K562 (cell line): ENCODE results near the gene TMEM144. TPM values are rescaled to one million over a fixed set of nuclear protein-coding genes. Genes with fewer than 3 reads are reported as not detected.

Source experiments
- ATAC-seq: fragments of 200-7000 bp; cut with Tn5 transposase; 3 replicates; pipeline ENCODE4 v1.9.1; 2020; ENCODE audit warnings: moderate library complexity
- BruUV-seq: library from RNA; stranded (reverse); fragments of 400-500 nt; replicated peaks from 2 replicates; lab custom pipeline; 2021; lab: Mats Ljungman, UMichigan
- CTCF ChIA-PET: fragments of 300-600 bp; formaldehyde crosslinking; extraction: SDS; loops from one replicate; lab custom pipeline; 2021; ENCODE audit warnings: low intra/inter-chr PET ratio; lab: Yijun Ruan, JAX
- POLR2A ChIA-PET: fragments of 300-600, 350-650 bp; sonication (Branson Sonifier 250); formaldehyde crosslinking; extraction: SDS; loops from one replicate; lab custom pipeline; 2021; ENCODE audit warnings: antibody characterized with exemption, inconsistent platforms; lab: Yijun Ruan, JAX
- DNase-seq, 4 experiments: peaks; one replicate each; pipeline versions ENCODE4 v3.0.0 to v3.0.0-alpha.2; 2011 to 2018; ENCODE audit warnings: low spot score in 3 of 4, mixed read lengths in 3 of 4; ENCODE audit errors: extremely low read depth in 1 of 4
- FAIRE-seq: peaks from 2 replicates; lab custom pipeline; 2011; peaks lifted over from hg19 to GRCh38; lab: Jason Lieb, UNC
- H2AFZ ChIP-seq: 2 replicates; pipeline ENCODE4 v1.6.0; 2011; ENCODE audit warnings: low read depth, low read length, control low read depth, inconsistent platforms
- H3K27ac ChIP-seq: fragments of 200-600 bp; 3 replicates; pipeline ENCODE4 v1.8.0; 2011; ENCODE audit warnings: low read depth, mild to moderate bottlenecking, control low read depth, inconsistent platforms, low read length, moderate library complexity, mixed read lengths; ENCODE audit errors: extremely low read depth
- H3K27me3 ChIP-seq, 2 experiments: fragments of 300-600 bp in 1 of 2; 2 replicates in 1 of 2; 3 replicates in 1 of 2; pipeline versions ENCODE4 v1.6.0 to v1.8.0; 2011; ENCODE audit warnings: inconsistent platforms in 2 of 2, low read length in 2 of 2, mild to moderate bottlenecking in 1 of 2, mixed read lengths in 1 of 2, moderate library complexity in 1 of 2; ENCODE audit not compliant: control insufficient read depth in 2 of 2, insufficient read depth in 2 of 2
- H3K36me3 ChIP-seq: fragments of 300-600 bp; 3 replicates; pipeline ENCODE4 v1.8.0; 2011; ENCODE audit warnings: mild to moderate bottlenecking, low read length, inconsistent platforms; ENCODE audit not compliant: control insufficient read depth, insufficient read depth
- H3K4me1 ChIP-seq, 2 experiments: fragments of 200-600 bp in 1 of 2; replicated peaks in 1 of 2; 2 replicates in 1 of 2; 3 replicates in 1 of 2; pipeline versions ENCODE4 v1.5.1 to v1.8.0; 2011; ENCODE audit warnings: inconsistent platforms in 2 of 2, low read length in 2 of 2, mild to moderate bottlenecking in 1 of 2, mixed read lengths in 1 of 2, moderate library complexity in 1 of 2; ENCODE audit not compliant: control insufficient read depth in 2 of 2, insufficient read depth in 2 of 2
- H3K4me2 ChIP-seq: 2 replicates; pipeline ENCODE4 v1.6.1; 2011; ENCODE audit warnings: low read length, control low read depth, inconsistent platforms, mixed read lengths; ENCODE audit not compliant: insufficient read depth
- H3K4me3 ChIP-seq: fragments of 200-600 bp; sonication (generic), shearing (Covaris generic); 2 replicates; pipeline ENCODE4 v1.5.1; 2016; ENCODE audit warnings: control low read depth, inconsistent platforms
- H3K79me2 ChIP-seq: fragments of 200-600 bp; 3 replicates; pipeline ENCODE4 v1.8.0; 2011; ENCODE audit warnings: low read length, inconsistent platforms; ENCODE audit not compliant: control insufficient read depth, insufficient read depth
- H3K9ac ChIP-seq, 2 experiments: 2 replicates each; pipeline versions ENCODE4 v1.6.0 to v1.6.1; 2011; ENCODE audit warnings: low read depth in 2 of 2, low read length in 2 of 2, control low read depth in 1 of 2, inconsistent platforms in 1 of 2, mild to moderate bottlenecking in 1 of 2, mixed read lengths in 1 of 2; ENCODE audit not compliant: insufficient read depth in 1 of 2
- H3K9me1 ChIP-seq: one replicate; pipeline ENCODE4 v1.6.0; 2011; ENCODE audit warnings: inconsistent platforms, mild to moderate bottlenecking, low read length, moderate library complexity; ENCODE audit not compliant: control insufficient read depth, insufficient read depth
- H3K9me3 ChIP-seq: replicated peaks from 2 replicates; pipeline ENCODE4 v1.5.1; 2011; ENCODE audit warnings: low read depth, low read length, inconsistent platforms; ENCODE audit not compliant: control insufficient read depth, insufficient read depth
- H4K20me1 ChIP-seq: replicated peaks from 2 replicates; pipeline ENCODE4 v1.6.1; 2011; ENCODE audit warnings: low read length, inconsistent platforms, mixed read lengths; ENCODE audit not compliant: control insufficient read depth, insufficient read depth
- HNRNPUL1 ChIP-seq: fragments of 200-400 bp; formaldehyde crosslinking; IDR thresholded peaks from 2 replicates; pipeline ENCODE4 v1.6.1; 2017; ENCODE audit warnings: low read length
- SPI1 ChIP-seq: IDR thresholded peaks from 2 replicates; pipeline ENCODE4 v1.6.1; 2011; ENCODE audit warnings: low read depth, low read length, control low read depth, borderline replicate concordance
- ZNF3 ChIP-seq: fragments of 250-450 bp; sonication (Bioruptor Pico); IDR thresholded peaks from 2 replicates; pipeline ENCODE4 v1.5.0; 2021; ENCODE audit warnings: mild to moderate bottlenecking, moderate library complexity
- ZNF444 ChIP-seq: fragments of 250-450 bp; sonication (Bioruptor Pico); IDR thresholded peaks from 2 replicates; pipeline ENCODE4 v1.4.0; 2020; ENCODE audit warnings: mild to moderate bottlenecking, moderate library complexity
- ZNF778 ChIP-seq: fragments of 450-650 bp; formaldehyde crosslinking; IDR thresholded peaks from 2 replicates; pipeline ENCODE4 v1.4.0; 2020; ENCODE audit warnings: mild to moderate bottlenecking, moderate library complexity
- WGBS: fragments of 100-300 bp; shearing (Covaris generic); methylation state at CpG from one replicate; pipeline ENCODE4 v1.1.6; 2016; ENCODE audit warnings: low coverage, mixed read lengths; ENCODE audit not compliant: insufficient coverage; ENCODE audit errors: missing lambda C conversion rate; 5-methylcytosine and 5-hydroxymethylcytosine counted together
- in situ Hi-C: fragments of 300-500 bp; cut with MboI; formaldehyde crosslinking; loops from 4 replicates; pipeline ENCODE4 v1.15.0; 2018; ENCODE audit warnings: inconsistent platforms, mixed read lengths
- intact Hi-C: fragments of 100-400 bp; cut with micrococcal nuclease; formaldehyde crosslinking; loops from 2 replicates; pipeline ENCODE4 v1.14.2; 2022
- polyA plus RNA-seq, 8 experiments: library from polyadenylated mRNA; depleted of rRNA in 4 of 8; stranded (reverse) in 5 of 8; unstranded in 3 of 8; fragments of >200 nt; fragmentation: Nextera tagmentation in 2 of 8; fragmentation: Illumina TruSeq in 1 of 8; extraction: Ambion mirVana in 2 of 8; extraction: Trizol in 1 of 8; gene quantifications; 2 replicates each; pipeline versions ENCODE4 v1.2.1 to v1.2.3, GENCODE V29; 2011 to 2014; ENCODE audit warnings: inconsistent platforms in 1 of 8, missing spikeins in 1 of 8
- total RNA-seq, 7 experiments: library from RNA; depleted of rRNA in 6 of 7; stranded (reverse); fragments of >200 nt in 6 of 7; fragmentation: Illumina TruSeq in 2 of 7; extraction: Trizol in 2 of 7; gene quantifications; 2 replicates each; pipeline versions ENCODE4 v1.2.1 to v1.2.3, GENCODE V29; 2011 to 2021; ENCODE audit warnings: low replicate concordance in 1 of 7
- TF ChIP-seq, protein P1 (sequence below), 2 experiments: IDR thresholded peaks; 2 replicates each; pipeline ENCODE4 v1.6.1; 2012; ENCODE audit warnings: improper control_type of control experiment in 2 of 2, low read depth in 2 of 2, low read length in 2 of 2, borderline replicate concordance in 1 of 2

TMEM144 gene
- total and polyA plus RNA-seq, 9 of the 15 experiments (the other 6 are each of a cell fraction or from before 2014, with no cell fraction given) = 4.0 to 12.0 (median 6.1) TPM

DNA sequence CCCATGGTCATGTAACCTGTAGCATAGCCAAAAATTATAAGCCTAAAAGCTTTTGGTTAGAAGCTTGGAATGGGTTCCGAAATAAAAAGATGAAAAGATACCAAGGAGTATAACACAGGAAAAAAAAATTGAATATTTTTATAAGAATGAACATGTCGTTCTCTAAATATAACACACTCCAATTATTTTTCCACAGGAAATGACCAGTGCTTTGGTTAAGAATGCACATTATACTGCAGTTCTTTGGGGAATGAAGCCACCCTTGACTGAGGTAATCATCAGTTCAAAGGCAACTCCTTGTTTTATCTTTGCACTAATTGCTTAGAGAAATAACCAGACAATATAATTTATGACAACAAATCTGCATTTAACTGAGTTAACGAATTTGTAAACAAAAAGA is 30.8 kb upstream of the TMEM144 start (continued):
- TF ChIP-seq ZNF778 (CRISPR knock-in tag) (no peak), ZNF444 (CRISPR knock-in tag) (no peak), SPI1 (no peak)
- TF ChIP-seq, protein P1, sequence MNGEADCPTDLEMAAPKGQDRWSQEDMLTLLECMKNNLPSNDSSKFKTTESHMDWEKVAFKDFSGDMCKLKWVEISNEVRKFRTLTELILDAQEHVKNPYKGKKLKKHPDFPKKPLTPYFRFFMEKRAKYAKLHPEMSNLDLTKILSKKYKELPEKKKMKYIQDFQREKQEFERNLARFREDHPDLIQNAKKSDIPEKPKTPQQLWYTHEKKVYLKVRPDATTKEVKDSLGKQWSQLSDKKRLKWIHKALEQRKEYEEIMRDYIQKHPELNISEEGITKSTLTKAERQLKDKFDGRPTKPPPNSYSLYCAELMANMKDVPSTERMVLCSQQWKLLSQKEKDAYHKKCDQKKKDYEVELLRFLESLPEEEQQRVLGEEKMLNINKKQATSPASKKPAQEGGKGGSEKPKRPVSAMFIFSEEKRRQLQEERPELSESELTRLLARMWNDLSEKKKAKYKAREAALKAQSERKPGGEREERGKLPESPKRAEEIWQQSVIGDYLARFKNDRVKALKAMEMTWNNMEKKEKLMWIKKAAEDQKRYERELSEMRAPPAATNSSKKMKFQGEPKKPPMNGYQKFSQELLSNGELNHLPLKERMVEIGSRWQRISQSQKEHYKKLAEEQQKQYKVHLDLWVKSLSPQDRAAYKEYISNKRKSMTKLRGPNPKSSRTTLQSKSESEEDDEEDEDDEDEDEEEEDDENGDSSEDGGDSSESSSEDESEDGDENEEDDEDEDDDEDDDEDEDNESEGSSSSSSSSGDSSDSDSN (IDR thresholded peaks at IDR 0.05; ENCODE audit: borderline replicate concordance in 1 of 2, low read depth in 2 of 2, low read length in 2 of 2) = no peak

DNA sequence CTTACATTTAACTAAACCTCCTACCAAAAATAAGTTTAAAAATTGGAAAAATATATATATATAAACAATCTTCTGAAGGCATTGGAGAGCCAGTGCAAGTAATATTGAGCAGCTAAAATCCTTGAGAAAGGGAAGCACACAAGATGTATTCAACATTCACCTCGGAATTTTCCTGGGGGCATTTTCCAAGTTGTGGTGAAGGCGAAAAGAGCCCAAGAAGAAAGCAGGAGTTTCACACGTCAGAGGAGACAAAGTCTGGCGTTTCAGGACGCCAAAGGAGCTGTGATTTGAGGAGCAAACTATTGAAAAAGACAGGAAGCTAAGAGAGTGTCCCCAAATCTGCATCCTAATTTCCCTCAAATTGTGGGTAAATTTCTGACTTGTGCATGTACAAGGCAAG is 28.4 kb upstream of the TMEM144 start:
- Histone ChIP-seq H3K27me3 (no peaks in the 10 kb centered on the region), H3K4me1 (peaks cover 0 to 4% of the 10 kb centered on the region in 2 experiments; a peak in 3 of 5 replicates), H3K9ac (no peak overlapping the region), H2AFZ (peak overlapping the region; percentile 82), H3K9me3 (peaks cover 4% of the 10 kb centered on the region; the same call in 1 of the 2 replicates), H3K36me3 (no peaks in the 10 kb centered on the region), H4K20me1 (no peaks in the 10 kb centered on the region), H3K4me2 (peak overlapping the region; percentile 26), H3K79me2 (no peaks in the 10 kb centered on the region), H3K27ac (no peak overlapping the region), H3K9me1 (no peaks in the 10 kb centered on the region), H3K4me3 (no peak overlapping the region)
- TF ChIP-seq ZNF3 = no peak
- no peak for TF ChIP-seq HNRNPUL1
- ChIA-PET POLR2A (no interaction called here), CTCF (no interaction called here)
- no TSS peak for BruUV-seq
- ATAC-seq = no peak
- 9% methylated on average over 5 of the region's 5 CpGs for WGBS
- intact Hi-C loops (no loop called here), in situ Hi-C loops (no loop called here)
- FAIRE-seq = no peak
- DNase-seq = no peak
